GM12891 (cell line): ENCODE measurements around the gene SHROOM4.

Experiments used
- POLR2A ChIP-seq: IDR thresholded peaks from 2 replicates; pipeline ENCODE4 v1.6.1; 2011; ENCODE audit warnings: low read depth, low read length, control low read depth
- POLR2AphosphoS5 ChIP-seq: IDR thresholded peaks from 2 replicates; pipeline ENCODE4 v1.6.1; 2011; ENCODE audit warnings: low read depth, low read length, control low read depth
- TAF1 ChIP-seq: IDR thresholded peaks from 2 replicates; pipeline ENCODE4 v1.6.1; 2011; ENCODE audit warnings: low read depth, low read length, control low read depth

- TF ChIP-seq POLR2A (no peak), TAF1 (no peak), POLR2AphosphoS5 (no peak)
Observed at GRCh38 chrX:50770702-50771101, 43.3 kb downstream of the SHROOM4 start.
